NCI-H748 (cell line): ENCODE results near the gene SAP25.
"Not testable (repeated sequence)": the region's sequence is repeated elsewhere in the genome, so short reads cannot be mapped to it uniquely, and the experiment has no call there.

ENCODE experiments used
- DNase-seq: peaks from one replicate; lab custom pipeline; 2025; ENCODE audit not compliant: unreplicated experiment; lab: John Stamatoyannopoulos, UW

The SAP25 gene

GRCh38 chr7:100538654-100539435 lies 34.9 kb downstream of the SAP25 start, which contains the start of gene AGFG2:
TSS of gene AGFG2 (plus strand) at chr7:100539203. CDS start at chr7:100539347, 144 bp downstream.
- DNase-seq = peak; percentile 99

DNA sequence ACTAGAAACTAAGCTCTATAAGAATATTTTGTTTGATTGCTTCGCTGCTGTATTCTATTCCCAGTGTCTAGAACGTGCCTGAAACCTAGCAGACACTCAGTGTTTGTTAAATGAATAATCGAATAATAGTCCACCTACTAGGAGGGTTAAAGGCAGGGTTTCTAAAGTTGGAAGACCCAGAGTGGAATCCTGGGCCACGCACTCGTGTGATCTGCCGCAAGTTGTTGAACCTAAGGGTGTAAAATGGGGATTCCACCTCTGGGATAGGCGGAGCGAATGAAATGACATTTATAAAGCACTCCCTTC lies 35.4 kb downstream of the SAP25 start:
- no peak for DNase-seq

- DNase-seq = not testable (repeated sequence)
These were observed 37.0 kb downstream of the SAP25 start for GRCh38 chr7:100536695-100537094.

DNA sequence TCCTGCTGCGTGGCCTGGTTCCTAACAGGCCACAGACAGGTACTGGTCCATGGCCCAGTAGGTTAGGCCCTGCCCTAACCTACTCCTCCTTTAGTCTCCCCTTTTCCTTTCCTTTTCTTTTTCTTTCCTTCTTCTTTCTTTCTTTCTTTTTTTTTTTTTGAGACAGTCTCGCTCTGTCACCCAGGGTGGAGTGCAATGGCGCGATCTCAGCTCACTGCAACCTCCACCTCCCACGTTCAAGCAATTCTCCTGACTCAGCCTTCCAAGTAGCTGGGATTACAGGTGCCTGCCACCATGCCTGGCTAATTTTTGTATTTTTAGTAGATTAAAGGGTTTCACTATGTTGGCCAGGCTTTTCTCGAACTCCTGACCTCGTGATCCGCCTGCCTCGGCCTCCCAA lies 37.7 kb downstream of the SAP25 start:
- not testable (repeated sequence) for DNase-seq

DNA sequence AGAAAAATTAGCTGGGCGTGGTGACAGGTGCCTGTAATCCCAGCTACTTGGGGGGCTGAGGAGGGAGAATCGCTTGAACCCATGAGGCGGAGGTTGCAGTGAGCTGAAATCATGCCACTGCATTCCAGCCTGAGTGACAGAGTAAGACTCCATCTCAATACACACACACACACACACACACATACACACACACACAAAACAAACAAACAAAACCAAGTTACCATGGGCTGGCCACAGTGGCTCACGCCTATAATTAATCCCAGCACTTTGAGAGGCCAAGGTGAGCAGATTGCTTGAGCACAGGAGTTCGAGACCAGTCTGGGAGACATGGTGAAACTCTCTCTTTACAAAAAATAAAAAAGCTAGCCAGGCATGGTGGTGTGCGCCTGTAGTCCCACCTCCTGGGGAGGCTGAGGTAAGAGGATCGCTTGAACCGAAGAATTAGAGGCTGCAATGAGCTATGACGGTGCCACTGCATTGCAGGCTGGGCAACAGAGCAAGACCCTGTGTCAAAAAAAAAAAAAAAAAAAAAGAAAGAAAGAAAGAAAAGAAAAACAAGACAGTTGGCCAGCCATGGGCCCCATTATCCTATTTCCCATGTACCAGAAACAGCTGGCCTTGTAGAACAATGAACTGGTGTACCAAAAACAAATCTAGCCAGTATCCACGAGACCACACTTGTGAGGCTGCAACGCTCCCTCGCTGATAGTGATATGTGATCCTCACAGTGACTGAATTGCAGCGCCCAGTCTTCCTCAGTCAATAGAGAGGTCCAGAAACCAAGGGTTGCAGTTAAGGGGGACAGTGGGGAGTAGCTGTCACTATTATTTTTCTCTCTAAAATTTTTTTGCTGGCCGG lies 41.3 kb downstream of the SAP25 start:
- no peak for DNase-seq

- DNase-seq = not testable (repeated sequence)
These were observed 45.4 kb downstream of the SAP25 start for GRCh38 chr7:100528108-100528866.

DNA sequence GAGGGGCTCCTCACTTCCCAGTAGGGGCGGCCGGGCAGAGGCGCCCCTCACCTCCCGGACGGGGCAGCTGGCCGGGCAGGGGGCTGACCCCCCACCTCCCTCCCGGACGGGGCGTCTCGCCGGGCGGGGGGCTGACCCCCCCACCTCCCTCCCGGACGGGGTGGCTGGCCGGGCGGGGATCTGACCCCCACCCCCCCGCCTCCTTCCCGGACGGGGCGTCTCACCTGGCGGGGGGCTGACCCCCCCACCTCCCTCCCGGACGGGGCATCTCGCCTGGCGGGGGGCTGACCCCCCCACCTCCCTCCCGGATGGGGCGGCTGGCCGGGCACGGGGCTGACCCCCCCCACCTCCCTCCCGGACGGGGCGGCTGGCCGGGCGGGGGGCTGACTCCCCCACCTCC lies 50.5 kb downstream of the SAP25 start:
- DNase-seq = not testable (repeated sequence)
